Aorta (tissue), 5 donors: ENCODE results near the gene NRROS. TPM values are rescaled to one million over a fixed set of nuclear protein-coding genes. Genes with fewer than 3 reads are reported as not detected.

Experiments used
- ATAC-seq: fragments of 200-7000 bp; cut with Tn5 transposase; one replicate; pipeline ENCODE4 v1.9.1; 2022; ENCODE audit warnings: moderate library complexity; ENCODE audit not compliant: low FRiP score
- DNase-seq, 2 donors: peaks; one replicate each; pipeline ENCODE4 v3.0.0-alpha.2; 2020
- H3K27ac ChIP-seq, 2 donors: one replicate each; pipeline ENCODE4 v1.5.1; 2013; ENCODE audit warnings: low read length in 2 of 2, mild to moderate bottlenecking in 2 of 2, moderate library complexity in 2 of 2, control low read depth in 1 of 2, inconsistent platforms in 1 of 2, low read depth in 1 of 2
- H3K27me3 ChIP-seq, 2 donors: one replicate each; pipeline ENCODE4 v1.6.1; 2013; ENCODE audit warnings: control low read depth in 1 of 2, low read length in 1 of 2, mild to moderate bottlenecking in 1 of 2, moderate library complexity in 1 of 2; ENCODE audit not compliant: insufficient read depth in 2 of 2, control insufficient read depth in 1 of 2
- H3K36me3 ChIP-seq, 2 donors: one replicate each; pipeline ENCODE4 v1.6.1; 2013; ENCODE audit warnings: control low read depth in 1 of 2, low read length in 1 of 2, mild to moderate bottlenecking in 1 of 2; ENCODE audit not compliant: insufficient read depth in 2 of 2, control insufficient read depth in 1 of 2
- H3K4me1 ChIP-seq, 2 donors: one replicate each; pipeline ENCODE4 v1.6.1; 2013; ENCODE audit warnings: low read length in 2 of 2, control low read depth in 1 of 2, mild to moderate bottlenecking in 1 of 2, moderate library complexity in 1 of 2; ENCODE audit not compliant: insufficient read depth in 2 of 2, control insufficient read depth in 1 of 2
- H3K4me3 ChIP-seq, 2 donors: one replicate each; pipeline ENCODE4 v1.5.1; 2013; ENCODE audit warnings: low read length in 2 of 2, control low read depth in 1 of 2, mild to moderate bottlenecking in 1 of 2
- H3K9me3 ChIP-seq: one replicate; pipeline ENCODE4 v1.6.1; 2013; ENCODE audit warnings: mild to moderate bottlenecking, low read length; ENCODE audit not compliant: control insufficient read depth
- WGBS, 2 donors: extraction: QIAGEN DNeasy Blood & Tissue Kit; methylation state at CpG; one replicate each; pipeline ENCODE4 v1.1.7; 2013; 5-methylcytosine and 5-hydroxymethylcytosine counted together
- intact Hi-C, 2 donors: fragments of 100-400 bp; cut with DNase I; formaldehyde crosslinking; loops; one replicate each; pipeline versions ENCODE4 v1.14.2 to v1.15.0; 2022
- polyA plus RNA-seq, 2 donors: library from polyadenylated mRNA; stranded (reverse); fragments of 200-250 nt; gene quantifications; one replicate each; pipeline ENCODE4 v1.2.3, GENCODE V29; 2013
- total RNA-seq, 2 donors: library from RNA; stranded (reverse); fragmentation: NEBNext Ultra II Directional; extraction: Animal tissue kit (Norgen Biotek cat#: 25700); gene quantifications; one replicate each; pipeline ENCODE4 v1.2.1, GENCODE V29; 2021
- donor health status: healthy with polysubstance abuse.
- donor health status: Bipolar disorder and iron deficiency.
- donor health status: DM: no; HTN: no; CAD: no.
- donor health status: DM: no; HTN: no; CAD: no.
- donor health status: DM: yes; HTN: yes; CAD: no.

NRROS gene
- total and polyA plus RNA-seq, 4 donors, result 0.43 to 17.3 (median 4.8) TPM

DNA sequence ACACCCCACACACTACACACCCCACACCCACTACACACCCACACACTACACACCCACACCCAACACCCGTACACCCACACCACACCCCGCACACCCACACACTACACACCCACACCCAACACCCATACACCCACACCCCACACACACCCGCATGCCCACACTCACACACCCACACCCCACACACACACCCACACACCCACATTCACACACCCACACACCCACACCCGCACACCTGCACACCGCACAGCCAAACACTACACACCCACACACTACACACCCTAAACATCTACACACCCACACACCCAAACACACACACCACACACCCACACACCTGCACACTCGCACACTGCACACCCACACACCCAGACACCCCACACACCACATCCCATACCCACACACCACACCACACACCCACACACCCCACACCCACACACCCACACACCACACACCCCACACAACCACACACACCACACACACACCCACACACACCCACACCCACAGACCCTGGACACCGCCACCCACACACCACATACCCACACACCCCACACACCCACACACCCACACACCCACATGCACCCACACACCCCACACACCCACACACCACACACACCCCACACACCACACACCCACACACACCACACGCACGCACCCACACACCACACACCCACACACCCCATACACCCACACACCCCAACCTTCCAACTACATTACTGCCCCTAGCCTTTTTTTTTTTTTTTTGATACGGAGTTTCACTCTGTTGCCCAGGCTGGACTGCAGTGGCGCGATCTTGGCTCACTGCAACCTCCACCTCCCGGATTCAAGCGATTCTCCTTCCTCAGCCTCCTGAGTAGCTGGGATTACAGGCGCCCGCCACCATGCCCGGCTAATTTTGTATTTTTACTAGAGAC is 55.7 kb downstream of the NRROS start:
- intact Hi-C loops, result no loop called here
- Histone ChIP-seq H3K27ac (no peak overlapping the region), H3K4me3 (no peak overlapping the region), H3K27me3 (no peaks in the 10 kb centered on the region), H3K4me1 (no peaks in the 10 kb centered on the region), H3K36me3 (no peaks in the 10 kb centered on the region), H3K9me3 (no peaks in the 10 kb centered on the region)
- no peak for DNase-seq
- no peak for ATAC-seq
- WGBS, 2 donors, result 91 to 94% methylated on average over 16 to 17 of the region's 17 CpGs

DNA sequence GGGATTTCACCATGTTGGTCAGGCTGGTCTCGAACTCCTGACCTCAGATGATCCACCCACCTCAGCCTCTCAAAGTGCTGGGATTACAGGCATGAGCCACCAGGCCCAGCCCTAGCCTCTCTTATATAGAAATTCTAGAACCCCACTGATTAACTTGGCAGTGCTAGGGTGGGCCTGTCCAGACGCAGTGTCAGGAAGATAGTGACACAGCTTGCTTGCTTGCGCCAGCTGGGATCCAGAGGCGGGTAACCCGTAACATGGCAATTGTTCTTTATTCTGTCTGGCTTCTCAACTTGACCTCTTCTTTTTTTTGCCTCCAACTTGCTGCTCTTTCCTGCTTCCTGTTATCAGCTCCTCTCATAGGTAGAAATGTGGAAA is 56.3 kb downstream of the NRROS start:
- DNase-seq (no peak), ATAC-seq (no peak)
- no peaks in the 10 kb centered on the region for H3K9me3 ChIP-seq
- H3K27me3 ChIP-seq, result no peaks in the 10 kb centered on the region
- no peaks in the 10 kb centered on the region for H3K4me1 ChIP-seq
- 84 to 86% methylated on average over 5 of the region's 5 CpGs for WGBS, 2 donors
- H3K27ac ChIP-seq, result no peak overlapping the region
- intact Hi-C loops, result no loop called here
- H3K36me3 ChIP-seq, result no peaks in the 10 kb centered on the region
- no peak overlapping the region for H3K4me3 ChIP-seq

DNA sequence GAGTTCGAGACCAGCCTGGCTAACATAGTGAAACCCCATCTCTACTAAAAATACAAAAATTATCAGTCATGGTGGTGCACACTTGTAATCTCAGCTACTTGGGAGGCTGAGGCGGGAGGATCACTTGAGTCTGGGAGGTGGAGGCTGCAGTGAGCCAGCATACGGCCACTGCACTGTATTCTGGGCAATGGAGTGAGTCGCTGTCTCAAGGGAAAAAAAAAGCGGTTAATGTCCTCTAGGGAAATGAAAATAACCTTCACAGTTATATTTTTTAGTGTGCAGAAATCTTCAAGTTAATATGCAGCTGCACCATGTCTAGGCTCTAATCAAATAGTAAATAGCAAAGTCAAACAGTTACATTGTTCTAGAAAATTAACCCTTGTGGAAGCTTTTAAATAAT is 57.8 kb downstream of the NRROS start:
- H3K9me3 ChIP-seq, result no peaks in the 10 kb centered on the region
- H3K27me3 ChIP-seq, result no peaks in the 10 kb centered on the region
- H3K4me3 ChIP-seq, result no peak overlapping the region
- no peak overlapping the region for H3K27ac ChIP-seq
- 74 to 75% methylated on average over 5 of the region's 5 CpGs for WGBS, 2 donors
- intact Hi-C loops, result no loop called here
- no peaks in the 10 kb centered on the region for H3K36me3 ChIP-seq
- DNase-seq (no peak), ATAC-seq (no peak)
- no peaks in the 10 kb centered on the region for H3K4me1 ChIP-seq

DNA sequence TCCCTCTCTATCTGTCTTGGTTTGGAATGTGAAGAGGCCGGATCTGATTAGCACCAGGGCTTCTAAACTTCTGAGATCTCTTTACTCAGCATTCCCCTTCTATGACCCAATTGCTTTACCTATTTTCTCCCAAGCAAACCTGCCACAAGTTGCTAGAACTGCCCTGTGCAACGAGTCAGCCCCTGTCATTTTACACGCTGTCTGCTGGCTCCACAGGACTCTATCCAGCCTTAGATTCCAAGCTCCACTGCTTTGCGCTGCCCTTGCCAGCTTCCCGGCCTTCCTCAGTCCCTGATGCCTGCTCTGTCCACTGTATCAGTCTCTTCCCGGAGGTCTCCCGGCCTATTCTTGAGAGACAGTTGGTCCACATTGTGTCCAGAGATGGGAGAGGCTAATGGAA is 60.3 kb downstream of the NRROS start:
- no peak for DNase-seq
- intact Hi-C loops, result no loop called here
- ATAC-seq, result no peak
- Histone ChIP-seq H3K27me3 (no peaks in the 10 kb centered on the region), H3K36me3 (no peaks in the 10 kb centered on the region), H3K9me3 (no peaks in the 10 kb centered on the region), H3K27ac (no peak overlapping the region), H3K4me1 (no peaks in the 10 kb centered on the region), H3K4me3 (no peak overlapping the region)
- 76% methylated on average over 7 of the region's 7 CpGs for WGBS, 2 donors

DNA sequence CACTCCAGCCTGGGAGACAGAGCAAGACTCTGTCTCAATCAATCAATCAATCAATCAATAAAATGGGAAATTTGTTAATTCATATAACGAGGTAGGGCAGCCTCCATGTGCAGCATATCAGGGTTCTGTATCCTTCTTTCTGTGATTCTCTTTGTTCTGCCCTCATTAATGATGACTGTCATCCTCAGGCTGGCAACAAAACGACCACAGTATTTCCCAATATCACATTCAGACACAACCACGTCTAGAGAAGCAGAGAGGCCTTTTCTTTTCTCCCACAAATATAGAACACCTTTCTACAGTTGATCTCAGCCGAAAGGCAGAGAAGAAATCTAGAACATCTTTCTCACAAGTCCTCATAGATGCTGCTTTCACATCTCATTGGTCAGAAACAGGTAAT is 61.3 kb downstream of the NRROS start:
- ATAC-seq (no peak), DNase-seq (no peak)
- Histone ChIP-seq H3K27ac (no peak overlapping the region), H3K27me3 (no peaks in the 10 kb centered on the region), H3K36me3 (no peaks in the 10 kb centered on the region), H3K4me3 (no peak overlapping the region), H3K9me3 (no peaks in the 10 kb centered on the region), H3K4me1 (no peaks in the 10 kb centered on the region)
- intact Hi-C loops, result no loop called here
- 82 to 92% methylated on average over 4 of the region's 4 CpGs for WGBS, 2 donors

DNA sequence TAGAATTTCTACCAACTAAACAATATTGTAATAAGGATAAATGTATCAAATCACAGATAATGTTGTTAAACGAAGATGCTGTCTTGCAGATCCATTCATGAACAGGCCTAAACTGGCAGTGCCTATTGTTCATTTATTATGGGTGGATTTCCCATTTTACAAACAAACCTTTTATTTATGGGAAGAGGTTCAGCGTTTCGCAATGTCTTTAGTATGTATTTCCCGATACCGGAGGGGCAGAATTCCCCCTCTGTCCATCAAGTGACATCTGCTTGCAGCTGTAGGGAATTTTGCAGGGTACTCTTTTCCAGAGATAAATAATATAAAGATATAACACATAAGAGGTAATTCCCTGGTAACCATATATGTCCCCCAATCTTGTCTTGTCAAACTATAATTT is 66.8 kb downstream of the NRROS start:
- ATAC-seq (no peak), DNase-seq (no peak)
- Histone ChIP-seq H3K9me3 (no peaks in the 10 kb centered on the region), H3K36me3 (no peaks in the 10 kb centered on the region), H3K4me3 (no peak overlapping the region), H3K27me3 (no peaks in the 10 kb centered on the region), H3K4me1 (no peaks in the 10 kb centered on the region), H3K27ac (no peak overlapping the region)
- WGBS, 2 donors, result 92 to 93% methylated on average over 5 of the region's 5 CpGs
- intact Hi-C loops, result no loop called here

DNA sequence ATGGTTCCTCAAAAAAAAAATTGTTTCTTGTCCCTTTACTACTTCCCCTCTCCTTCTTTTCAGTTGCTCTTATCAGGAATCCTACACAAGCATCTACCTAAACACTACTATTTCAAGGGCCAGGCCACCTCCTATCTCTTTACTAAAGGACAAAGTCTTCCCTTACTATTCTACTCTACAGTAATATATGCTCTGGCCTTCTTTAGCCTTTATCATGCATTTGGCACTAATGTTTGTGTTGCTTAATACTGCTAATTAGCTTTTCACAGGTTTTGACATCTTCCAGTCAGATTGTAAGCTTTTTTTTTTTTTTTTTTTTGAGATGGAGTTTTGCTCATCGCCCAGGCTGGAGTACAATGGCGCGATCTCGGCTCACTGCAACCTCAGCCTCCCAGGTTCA is 67.2 kb downstream of the NRROS start:
- DNase-seq (no peak), ATAC-seq (no peak)
- Histone ChIP-seq H3K4me1 (no peaks in the 10 kb centered on the region), H3K9me3 (no peaks in the 10 kb centered on the region), H3K27me3 (no peaks in the 10 kb centered on the region), H3K36me3 (no peaks in the 10 kb centered on the region), H3K27ac (no peak overlapping the region), H3K4me3 (no peak overlapping the region)
- intact Hi-C loops, result no loop called here
- 97 to 98% methylated on average over 4 of the region's 4 CpGs for WGBS, 2 donors

DNA sequence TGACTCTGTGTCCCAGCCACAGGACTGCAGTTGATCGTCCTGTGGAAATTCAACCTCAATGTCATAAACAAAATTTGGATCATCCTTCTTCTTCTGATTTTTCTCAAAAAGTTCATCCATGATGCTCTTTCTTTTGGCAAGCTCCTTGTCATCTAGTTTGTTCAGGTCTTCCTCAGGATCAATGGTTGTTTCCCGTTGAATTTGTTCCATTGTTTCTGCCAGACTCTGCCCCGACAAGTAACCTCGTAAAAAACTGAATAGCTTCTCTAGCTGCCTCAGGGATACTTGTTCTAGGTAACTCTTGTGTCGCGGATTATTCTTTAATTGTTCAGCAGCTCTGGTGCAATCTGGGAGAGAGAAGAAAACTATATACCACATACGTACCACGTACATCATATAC is 68.1 kb downstream of the NRROS start:
- no peak overlapping the region for H3K4me3 ChIP-seq
- no peak for ATAC-seq
- no peaks in the 10 kb centered on the region for H3K9me3 ChIP-seq
- H3K36me3 ChIP-seq, result no peaks in the 10 kb centered on the region
- H3K4me1 ChIP-seq, result no peaks in the 10 kb centered on the region
- WGBS, 2 donors, result 93 to 94% methylated on average over 8 of the region's 8 CpGs
- no peak for DNase-seq
- no peaks in the 10 kb centered on the region for H3K27me3 ChIP-seq
- intact Hi-C loops, result no loop called here
- no peak overlapping the region for H3K27ac ChIP-seq

DNA sequence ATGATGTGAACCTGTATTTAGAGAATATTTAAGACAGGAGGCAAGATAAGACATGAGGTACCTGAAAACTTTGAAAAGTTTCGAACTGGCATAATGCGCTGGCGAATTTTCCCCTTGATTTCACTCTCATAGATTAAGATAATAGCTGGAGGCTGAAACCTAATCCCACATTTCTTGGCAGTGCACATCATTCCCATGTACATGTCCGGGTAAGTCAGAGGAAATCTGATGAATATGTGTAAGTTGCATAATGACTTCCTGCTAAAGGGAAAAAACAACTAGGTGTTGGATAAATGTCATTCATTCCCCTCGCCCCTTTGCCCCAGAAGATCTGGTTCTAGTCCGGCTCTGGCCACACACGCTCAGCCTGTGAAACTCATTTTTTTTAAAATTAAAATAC is 69.0 kb downstream of the NRROS start:
- H3K9me3 ChIP-seq, result no peaks in the 10 kb centered on the region
- H3K4me1 ChIP-seq, result no peaks in the 10 kb centered on the region
- 84 to 85% methylated on average over 7 of the region's 7 CpGs for WGBS, 2 donors
- intact Hi-C loops, result no loop called here
- no peaks in the 10 kb centered on the region for H3K36me3 ChIP-seq
- H3K4me3 ChIP-seq, result no peak overlapping the region
- ATAC-seq (no peak), DNase-seq (no peak)
- H3K27me3 ChIP-seq, result no peaks in the 10 kb centered on the region
- no peak overlapping the region for H3K27ac ChIP-seq
